ENCODE measurements around the gene CES4A.

DNA sequence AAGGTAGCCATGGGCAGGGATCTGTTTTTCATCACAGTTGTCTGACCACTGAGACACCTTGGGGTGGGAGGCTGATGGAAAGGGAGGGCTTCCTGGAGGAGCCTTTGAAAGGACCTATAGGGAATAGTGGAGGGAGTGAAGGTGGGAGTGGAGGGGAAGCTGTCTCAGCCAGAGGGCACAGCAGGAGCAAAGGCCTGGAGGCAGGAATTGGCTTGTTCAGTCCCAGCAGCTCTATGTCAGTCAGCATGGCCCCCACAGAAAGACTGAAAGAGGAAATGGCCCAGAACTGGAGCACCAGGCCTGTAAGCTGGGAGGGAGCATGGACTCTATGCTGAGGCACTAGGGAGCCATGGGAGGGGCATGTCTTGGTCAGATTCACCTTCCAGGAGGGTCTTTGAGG, 27.8 kb downstream of the CES4A start:
- TF ChIP-seq, protein P1, sequence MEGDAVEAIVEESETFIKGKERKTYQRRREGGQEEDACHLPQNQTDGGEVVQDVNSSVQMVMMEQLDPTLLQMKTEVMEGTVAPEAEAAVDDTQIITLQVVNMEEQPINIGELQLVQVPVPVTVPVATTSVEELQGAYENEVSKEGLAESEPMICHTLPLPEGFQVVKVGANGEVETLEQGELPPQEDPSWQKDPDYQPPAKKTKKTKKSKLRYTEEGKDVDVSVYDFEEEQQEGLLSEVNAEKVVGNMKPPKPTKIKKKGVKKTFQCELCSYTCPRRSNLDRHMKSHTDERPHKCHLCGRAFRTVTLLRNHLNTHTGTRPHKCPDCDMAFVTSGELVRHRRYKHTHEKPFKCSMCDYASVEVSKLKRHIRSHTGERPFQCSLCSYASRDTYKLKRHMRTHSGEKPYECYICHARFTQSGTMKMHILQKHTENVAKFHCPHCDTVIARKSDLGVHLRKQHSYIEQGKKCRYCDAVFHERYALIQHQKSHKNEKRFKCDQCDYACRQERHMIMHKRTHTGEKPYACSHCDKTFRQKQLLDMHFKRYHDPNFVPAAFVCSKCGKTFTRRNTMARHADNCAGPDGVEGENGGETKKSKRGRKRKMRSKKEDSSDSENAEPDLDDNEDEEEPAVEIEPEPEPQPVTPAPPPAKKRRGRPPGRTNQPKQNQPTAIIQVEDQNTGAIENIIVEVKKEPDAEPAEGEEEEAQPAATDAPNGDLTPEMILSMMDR (IDR thresholded peaks at IDR 0.05) = no peak
- TF ChIP-seq POLR2A (IDR thresholded peaks at IDR 0.05) = no peak
